ENCODE data around the gene FGD4.

DNA sequence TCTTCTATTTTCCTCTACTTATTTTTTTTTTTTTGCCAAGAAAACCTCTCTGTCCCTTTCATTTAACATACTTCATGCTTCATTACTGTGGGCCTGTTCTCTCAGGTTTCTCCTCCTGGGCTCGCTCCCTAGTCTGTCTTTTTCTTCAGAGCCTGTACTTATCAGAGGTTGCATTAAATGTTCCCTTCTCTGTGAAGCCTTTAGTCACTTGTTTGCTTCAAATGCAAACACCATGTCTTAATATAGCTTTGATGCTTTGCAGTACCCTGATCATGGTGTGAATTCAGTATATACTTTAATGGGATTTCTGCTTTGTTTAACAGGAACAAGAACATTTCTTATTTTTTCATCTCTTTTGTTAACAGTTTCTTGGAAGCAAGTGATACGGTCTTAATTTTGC, 207.1 kb downstream of the FGD4 start:
- TF ChIP-seq POLR2AphosphoS5 (IDR thresholded peaks at IDR 0.05; ENCODE audit: low read depth, low read length), result no peak
- no peak for TF ChIP-seq POLR2A (IDR thresholded peaks at IDR 0.05; ENCODE audit: low read depth, low read length)
- no peak for TF ChIP-seq TAF1 (IDR thresholded peaks at IDR 0.05; ENCODE audit: low read depth, low read length)
- no peak for TF ChIP-seq SPI1 (IDR thresholded peaks at IDR 0.05; ENCODE audit: low read depth, low read length)
